HEK293T (cell line): ENCODE measurements around the gene CMTM6.
"Not testable (repeated sequence)": the region's sequence is repeated elsewhere in the genome, so short reads cannot be mapped to it uniquely, and the experiment has no call there.

Source experiments
- ARNT ChIP-seq: fragments of 450-650 bp; IDR thresholded peaks from 2 replicates; pipeline ENCODE4 v1.6.1; 2017; ENCODE audit warnings: mild to moderate bottlenecking
- BHLHE40 ChIP-seq: fragments of 450-650 bp; IDR thresholded peaks from 2 replicates; pipeline ENCODE4 v1.6.1; 2016; ENCODE audit warnings: mild to moderate bottlenecking, moderate library complexity, borderline replicate concordance
- ELF4 ChIP-seq: fragments of 450-650 bp; IDR thresholded peaks from 2 replicates; pipeline ENCODE4 v1.6.1; 2017; ENCODE audit warnings: antibody characterized with exemption
- FOXA1 ChIP-seq: fragments of 450-650 bp; IDR thresholded peaks from 2 replicates; pipeline ENCODE4 v1.6.1; 2016; ENCODE audit warnings: mild to moderate bottlenecking
- FOXK2 ChIP-seq: fragments of 450-650 bp; IDR thresholded peaks from 2 replicates; pipeline ENCODE4 v1.6.1; 2016; ENCODE audit warnings: mild to moderate bottlenecking
- FOXM1 ChIP-seq: fragments of 450-650 bp; IDR thresholded peaks from 2 replicates; pipeline ENCODE4 v1.6.1; 2017; ENCODE audit warnings: mild to moderate bottlenecking, borderline replicate concordance
- HDGF ChIP-seq: fragments of 450-650 bp; IDR thresholded peaks from 2 replicates; pipeline ENCODE4 v1.6.1; 2017; ENCODE audit warnings: antibody characterized with exemption, borderline replicate concordance
- L3MBTL2 ChIP-seq: fragments of 450-650 bp; conservative IDR thresholded peaks from 2 replicates; pipeline ENCODE4 v1.6.1; 2016; ENCODE audit warnings: mild to moderate bottlenecking
- PKNOX1 ChIP-seq: fragments of 450-650 bp; IDR thresholded peaks from 2 replicates; pipeline ENCODE4 v1.6.1; 2016
- SP1 ChIP-seq: fragments of 450-650 bp; IDR thresholded peaks from 2 replicates; pipeline ENCODE4 v1.6.1; 2017
- SUZ12 ChIP-seq: fragments of 450-650 bp; IDR thresholded peaks from 2 replicates; pipeline ENCODE4 v1.6.1; 2016; ENCODE audit warnings: mild to moderate bottlenecking
- TARDBP ChIP-seq: fragments of 450-650 bp; IDR thresholded peaks from 2 replicates; pipeline ENCODE4 v1.6.1; 2016
- ZNF384 ChIP-seq: fragments of 450-650 bp; IDR thresholded peaks from 2 replicates; pipeline ENCODE4 v1.6.1; 2016

- not testable (repeated sequence) for TF ChIP-seq BHLHE40, ARNT, SP1, ELF4, ZNF384, FOXK2, HDGF, FOXM1, PKNOX1, L3MBTL2, SUZ12, FOXA1, TARDBP
Observed at GRCh38 chr3:32516751-32517150, 14.1 kb upstream of the CMTM6 start.
